ENCODE data around the gene UBA52. TPM values are rescaled to one million over a fixed set of nuclear protein-coding genes. Genes with fewer than 3 reads are reported as not detected.

UBA52 gene
- total RNA-seq (2021; fragmentation: NEBNext Ultra II Directional; extraction: Animal tissue kit (Norgen Biotek cat#: 25700)) (1,331 and 1,340 TPM in 2 replicates), polyA plus RNA-seq (2011; rRNA removed) (2,924 and 5,409 TPM in 2 replicates), polyA minus RNA-seq (2011; rRNA and poly(A)+ RNA removed) (1,852 and 1,905 TPM in 2 replicates)
- 3,548 TPM for polyA plus RNA-seq (2011; cell fraction: cytosol; rRNA removed)
- 1,787 TPM for polyA plus RNA-seq (2011; cell fraction: nucleus; rRNA removed)
- polyA plus RNA-seq (2012, experiment 1 of 2), result 2,370 to 2,796 TPM (median 2,589 TPM) in 4 replicates
- 3,432 TPM for polyA plus RNA-seq (2012, experiment 2 of 2)
- polyA plus RNA-seq (2013, experiment 1 of 2), result 1,517 TPM
- 1,516 TPM for polyA plus RNA-seq (2013, experiment 2 of 2)
- polyA minus RNA-seq (2011; cell fraction: cytosol; rRNA and poly(A)+ RNA removed), result 518 TPM
- polyA minus RNA-seq (2011; cell fraction: nucleus; rRNA and poly(A)+ RNA removed), result 613 TPM
- long read RNA-seq, experiment 1, transcript UBA52-213 (5 exons, 707 nt), result minor isoform, 8 of 1,173 reads
- long read RNA-seq, experiment 1, transcript UBA52-209 (4 exons, 514 nt), result major isoform, 564 of 1,173 reads
- long read RNA-seq, experiment 1, transcript UBA52-202 (5 exons, 2,845 nt), result minor isoform, 215 of 1,173 reads
- long read RNA-seq, experiment 1, transcript UBA52-201 (5 exons, 572 nt), result minor isoform, 272 of 1,173 reads
- long read RNA-seq, experiment 1, partial matches to known transcripts, result 69 of 1,173 reads
- long read RNA-seq, experiment 1, other reads (novel, unspliced or antisense), result 38 of 1,173 reads
- long read RNA-seq, experiment 2, transcript UBA52-201 (5 exons, 572 nt), result major isoform, 5 of 20 reads
- long read RNA-seq, experiment 2, partial matches to known transcripts, result 4 of 20 reads
- long read RNA-seq, experiment 2, other reads (novel, unspliced or antisense), result 0 of 20 reads

- no peak within 1 kb of the TSS for H2AFZ ChIP-seq (ENCODE audit: low read length)
- H4K5ac ChIP-seq (ENCODE audit: insufficient read length, low read depth, low read length), result peak within 1 kb of the TSS; percentile 79
- H3K4me3 ChIP-seq (ENCODE audit: extremely low read depth in 1 of 4, insufficient read depth in 2 of 4, low read depth in 3 of 4, low read length in 4 of 4), result peak within 1 kb of the TSS; percentile 93 to 99 (median 98)
- POLR2A ChIA-PET (ENCODE audit: partially characterized antibody), result interaction anchor here (0.6 to 6.1 kb wide), 35 partner anchors 10 to 535 kb away, joined by 3 to 112 read pairs (median 3); partner anchors contain the start of genes ELL, KXD1 and REX1BD
- H4K20me1 ChIP-seq (replicated peaks in 1 of 2; ENCODE audit: control insufficient read depth in 1 of 2, insufficient read depth in 2 of 2, low read length in 2 of 2), result peaks cover 9 to 24% of the 10 kb centered on the region in 2 experiments
- peak within 1 kb of the TSS; percentile 34 for H3K4ac ChIP-seq (replicated peaks; ENCODE audit: insufficient read length, low read depth, low read length)
- no peak within 1 kb of the TSS for H2BK15ac ChIP-seq (ENCODE audit: low read length)
- 1% methylated on average over 71 of the region's 75 CpGs; no CpG with 5 or more reads in 1 of the 2 experiments for WGBS, 2 experiments (ENCODE audit: extremely low coverage in 1 of 2, insufficient coverage in 1 of 2, insufficient read length in 1 of 2, insufficient replicate concordance in 2 of 2, low coverage in 1 of 2, low lambda C conversion rate in 2 of 2, missing lambda C conversion rate in 1 of 2)
- H3K27me3 ChIP-seq (replicated peaks in 1 of 4; ENCODE audit: control insufficient read depth in 3 of 4, extremely low read depth in 1 of 4, insufficient read depth in 3 of 4, low read length in 3 of 4), result no peaks in the 10 kb centered on the region
- H3K14ac ChIP-seq (ENCODE audit: insufficient read length), result peak within 1 kb of the TSS; percentile 40
- CTCF ChIA-PET (ENCODE audit: partially characterized antibody), result interaction anchor here (0.8 to 4.7 kb wide), 12 partner anchors 10 to 121 kb away, joined by 3 to 28 read pairs (median 4); partner anchors contain the start of genes KXD1 and REX1BD
- peak within 1 kb of the TSS; percentile 95 to 97 (median 96) for H3K9ac ChIP-seq (replicated peaks in 1 of 4; ENCODE audit: extremely low read depth in 1 of 4, low read depth in 3 of 4, low read length in 3 of 4)
- H3K56ac ChIP-seq (replicated peaks; ENCODE audit: insufficient read length, low read depth, low read length), result peak within 1 kb of the TSS; percentile 95
- H2BK12ac ChIP-seq (ENCODE audit: low read depth, low read length), result no peak within 1 kb of the TSS
- peaks cover 10% of the 10 kb centered on the region for H3K23me2 ChIP-seq (ENCODE audit: low read depth, low read length)
- no peak within 1 kb of the TSS for H2BK20ac ChIP-seq (ENCODE audit: low read length)
- peak within 1 kb of the TSS; percentile 91 to 97 for H3K4me2 ChIP-seq (ENCODE audit: insufficient read depth in 1 of 2, low read depth in 2 of 2, low read length in 2 of 2)
- H3K18ac ChIP-seq (ENCODE audit: extremely low read depth, low read length), result peak within 1 kb of the TSS; percentile 60
- peaks cover 13% of the 10 kb centered on the region for H3K79me1 ChIP-seq (ENCODE audit: low read depth, low read length)
- peak within 1 kb of the TSS; percentile 56 for H2AK5ac ChIP-seq (ENCODE audit: low read depth, low read length)
- H3K27ac ChIP-seq (ENCODE audit: low read depth, low read length), result peak within 1 kb of the TSS; percentile 89
- H3K9me3 ChIP-seq (ENCODE audit: insufficient read depth in 2 of 2, low read depth in 1 of 2, low read length in 1 of 2), result no peaks in the 10 kb centered on the region
- H3K23ac ChIP-seq (ENCODE audit: insufficient read length), result no peak within 1 kb of the TSS
- no peak within 1 kb of the TSS for H2BK120ac ChIP-seq (replicated peaks; ENCODE audit: low read depth, low read length)
- peak within 1 kb of the TSS; percentile 84 for H2BK5ac ChIP-seq (ENCODE audit: low read depth, low read length)
- H3K4me1 ChIP-seq (replicated peaks in 1 of 4; ENCODE audit: control insufficient read depth in 3 of 4, insufficient read depth in 4 of 4, low read length in 3 of 4), result peaks cover 0 to 9% (median 6%) of the 10 kb centered on the region in 4 experiments; a peak in 6 of 7 replicates
- H4K8ac ChIP-seq (ENCODE audit: extremely low read depth, insufficient read depth, low read length), result peak within 1 kb of the TSS; percentile 98
- DNase-seq (ENCODE audit: low read depth in 1 of 2, low spot score in 2 of 2) (peak; percentile 89 to 99), FAIRE-seq (peak; percentile 32)
- peak within 1 kb of the TSS; percentile 96 for H4K91ac ChIP-seq (replicated peaks; ENCODE audit: insufficient read length, low read length)
- peaks cover 31 to 58% (median 50%) of the 10 kb centered on the region in 4 experiments for H3K36me3 ChIP-seq (ENCODE audit: control insufficient read depth in 2 of 4, insufficient read depth in 4 of 4, low read length in 3 of 4)
- H3K79me2 ChIP-seq (ENCODE audit: control insufficient read depth in 1 of 2, insufficient read depth in 2 of 2, low read length in 2 of 2), result peaks cover 12 to 20% of the 10 kb centered on the region in 2 experiments
- TF ChIP-seq SUZ12 (IDR thresholded peaks at IDR 0.05; ENCODE audit: low read length) (no peak), RAD21 (IDR thresholded peaks at IDR 0.05 in 1 of 2, conservative IDR thresholded peaks at IDR 0.05 in 1 of 2; ENCODE audit: low read depth in 2 of 2, low read length in 2 of 2) (no peak), ATF3 (IDR thresholded peaks at IDR 0.05; ENCODE audit: insufficient read depth, low read depth, low read length) (peak; percentile 86)
- TF ChIP-seq, protein P1, sequence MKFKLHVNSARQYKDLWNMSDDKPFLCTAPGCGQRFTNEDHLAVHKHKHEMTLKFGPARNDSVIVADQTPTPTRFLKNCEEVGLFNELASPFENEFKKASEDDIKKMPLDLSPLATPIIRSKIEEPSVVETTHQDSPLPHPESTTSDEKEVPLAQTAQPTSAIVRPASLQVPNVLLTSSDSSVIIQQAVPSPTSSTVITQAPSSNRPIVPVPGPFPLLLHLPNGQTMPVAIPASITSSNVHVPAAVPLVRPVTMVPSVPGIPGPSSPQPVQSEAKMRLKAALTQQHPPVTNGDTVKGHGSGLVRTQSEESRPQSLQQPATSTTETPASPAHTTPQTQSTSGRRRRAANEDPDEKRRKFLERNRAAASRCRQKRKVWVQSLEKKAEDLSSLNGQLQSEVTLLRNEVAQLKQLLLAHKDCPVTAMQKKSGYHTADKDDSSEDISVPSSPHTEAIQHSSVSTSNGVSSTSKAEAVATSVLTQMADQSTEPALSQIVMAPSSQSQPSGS (IDR thresholded peaks at IDR 0.05; ENCODE audit: low read length), result no peak
Observed at GRCh38 chr19:18571564-18572344, at the start of gene UBA52. TSS of gene UBA52 (plus strand) at chr19:18571857. CDS start at chr19:18573301, 1,444 bp downstream.
